ENCODE measurements around the gene DYNC1I2.

- TF ChIP-seq CTCF (IDR thresholded peaks at IDR 0.05; ENCODE audit: borderline replicate concordance, extremely low read depth, low read length, poor library complexity, severe bottlenecking) = no peak
- TF ChIP-seq EZH2 (IDR thresholded peaks at IDR 0.05; ENCODE audit: borderline replicate concordance, low read depth, low read length, severe bottlenecking) = no peak
Observed at GRCh38 chr2:171671867-171672266, 15.4 kb upstream of the DYNC1I2 start.

Measured in DND-41 (cell line).